Loucy (cell line): ENCODE measurements around the gene PRICKLE2.

ENCODE experiments used
- H2AFZ ChIP-seq: fragments of 200-600 bp; sonication (generic); 2 replicates; pipeline ENCODE4 v1.6.0; 2016; ENCODE audit warnings: antibody characterized with exemption, mild to moderate bottlenecking, low read length, moderate library complexity
- H3F3A ChIP-seq: fragments of 200-600 bp; 2 replicates; pipeline ENCODE4 v1.6.0; 2016; ENCODE audit warnings: antibody characterized with exemption, low read depth, mild to moderate bottlenecking
- H3K27me3 ChIP-seq: fragments of 200-600 bp; sonication (generic); 2 replicates; pipeline ENCODE4 v1.6.1; 2014; ENCODE audit warnings: low read length, mild to moderate bottlenecking; ENCODE audit not compliant: insufficient read depth, poor library complexity, severe bottlenecking
- H3K36me3 ChIP-seq: fragments of 200-600 bp; sonication (generic); 2 replicates; pipeline ENCODE4 v1.6.1; 2016; ENCODE audit warnings: low read length; ENCODE audit not compliant: insufficient read depth
- H3K4me1 ChIP-seq: fragments of 200-600 bp; sonication (generic); 2 replicates; pipeline ENCODE4 v1.5.1; 2014; ENCODE audit warnings: low read length, mild to moderate bottlenecking; ENCODE audit not compliant: insufficient read depth, poor library complexity, severe bottlenecking
- H3K4me2 ChIP-seq: fragments of 200-600 bp; sonication (generic); 2 replicates; pipeline ENCODE4 v1.6.0; 2014; ENCODE audit warnings: antibody characterized with exemption, low read length, low read depth, mild to moderate bottlenecking; ENCODE audit not compliant: poor library complexity, severe bottlenecking
- H3K4me3 ChIP-seq: fragments of 200-600 bp; sonication (generic); 2 replicates; pipeline ENCODE4 v1.5.1; 2014; ENCODE audit warnings: low read length, mild to moderate bottlenecking, mixed read lengths; ENCODE audit not compliant: poor library complexity, severe bottlenecking
- H3K79me2 ChIP-seq: fragments of 200-600 bp; sonication (generic); 2 replicates; pipeline ENCODE4 v1.6.1; 2014; ENCODE audit warnings: low read length; ENCODE audit not compliant: insufficient read depth
- H3K9ac ChIP-seq: fragments of 200-600 bp; sonication (generic); 2 replicates; pipeline ENCODE4 v1.6.0; 2014; ENCODE audit warnings: mild to moderate bottlenecking, low read depth, low read length, moderate library complexity; ENCODE audit not compliant: poor library complexity, severe bottlenecking
- H3K9me2 ChIP-seq: fragments of 200-600 bp; sonication (generic); replicated peaks from 2 replicates; pipeline ENCODE4 v1.6.1; 2016; ENCODE audit warnings: low read depth, low read length, mixed read lengths
- H3K9me3 ChIP-seq: fragments of 200-600 bp; sonication (generic); 2 replicates; pipeline ENCODE4 v1.6.1; 2014; ENCODE audit warnings: mild to moderate bottlenecking, antibody characterized with exemption, low read length, low read depth; ENCODE audit not compliant: insufficient read depth
- H4K20me1 ChIP-seq: fragments of 200-600 bp; sonication (generic); 2 replicates; pipeline ENCODE4 v1.6.0; 2014; ENCODE audit warnings: antibody characterized with exemption, low read length, mild to moderate bottlenecking; ENCODE audit not compliant: insufficient read depth, poor library complexity, severe bottlenecking
- EZH2phosphoT487 ChIP-seq: fragments of 200-600 bp; IDR thresholded peaks from 2 replicates; pipeline ENCODE4 v1.6.1; 2018; ENCODE audit warnings: antibody characterized with exemption, mild to moderate bottlenecking, moderate library complexity, borderline replicate concordance
- TF ChIP-seq, protein P1 (sequence below): fragments of 200-600 bp; sonication (generic); conservative IDR thresholded peaks from 2 replicates; pipeline ENCODE4 v1.5.1; 2014; ENCODE audit warnings: mild to moderate bottlenecking, antibody characterized with exemption, low read length

The PRICKLE2 gene

DNA sequence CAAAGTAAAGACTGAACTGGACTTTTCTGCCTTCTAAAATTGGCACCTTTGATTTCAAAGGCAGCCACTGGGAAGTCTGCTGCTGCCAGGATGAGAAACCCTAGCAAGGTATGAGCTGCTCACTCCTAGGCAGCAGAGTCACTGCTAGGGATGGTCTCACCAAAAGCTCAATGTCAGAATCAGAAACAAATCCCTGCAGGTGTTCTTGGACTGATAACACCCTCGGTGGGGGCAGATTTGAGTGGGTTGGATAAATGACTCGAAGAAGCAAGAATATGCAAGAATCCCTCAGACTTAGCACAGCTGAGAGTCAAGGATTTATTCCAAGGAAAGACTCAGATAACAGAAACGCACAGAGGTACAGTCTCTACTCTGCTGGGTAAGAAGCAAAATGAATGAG, 90.4 kb downstream of the PRICKLE2 start:
- Histone ChIP-seq H3K36me3 (no peaks in the 10 kb centered on the region), H3K9me2 (no peaks in the 10 kb centered on the region), H3K79me2 (no peaks in the 10 kb centered on the region)

DNA sequence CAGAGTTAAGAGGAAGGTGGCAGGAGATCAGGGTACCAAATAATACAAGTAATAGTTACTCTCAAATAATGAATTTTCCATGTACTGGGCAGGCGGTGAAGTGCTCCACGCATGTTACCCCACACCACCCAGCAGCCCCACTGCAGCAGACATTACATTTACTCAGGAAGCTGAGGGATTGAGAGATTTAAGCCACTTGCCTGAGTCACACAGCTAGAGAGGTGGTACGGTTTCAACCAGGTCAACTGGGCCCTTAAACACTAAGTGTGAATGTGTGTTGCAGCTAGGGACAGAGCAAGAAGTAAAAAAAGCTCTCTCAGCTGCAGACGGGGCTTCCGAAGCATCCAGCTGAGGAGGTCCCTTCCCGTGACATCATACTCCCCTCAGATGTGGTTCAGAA, 91.3 kb downstream of the PRICKLE2 start:
- Histone ChIP-seq H3K27me3 (no peaks in the 10 kb centered on the region), H4K20me1 (no peaks in the 10 kb centered on the region), H3K9me2 (no peaks in the 10 kb centered on the region), H2AFZ (no peak overlapping the region), H3F3A (no peaks in the 10 kb centered on the region), H3K4me3 (no peak overlapping the region), H3K9me3 (no peaks in the 10 kb centered on the region), H3K9ac (no peak overlapping the region), H3K4me1 (no peaks in the 10 kb centered on the region), H3K4me2 (no peak overlapping the region), H3K36me3 (no peaks in the 10 kb centered on the region), H3K79me2 (no peaks in the 10 kb centered on the region)
- no peak for TF ChIP-seq EZH2phosphoT487
- TF ChIP-seq, protein P1, sequence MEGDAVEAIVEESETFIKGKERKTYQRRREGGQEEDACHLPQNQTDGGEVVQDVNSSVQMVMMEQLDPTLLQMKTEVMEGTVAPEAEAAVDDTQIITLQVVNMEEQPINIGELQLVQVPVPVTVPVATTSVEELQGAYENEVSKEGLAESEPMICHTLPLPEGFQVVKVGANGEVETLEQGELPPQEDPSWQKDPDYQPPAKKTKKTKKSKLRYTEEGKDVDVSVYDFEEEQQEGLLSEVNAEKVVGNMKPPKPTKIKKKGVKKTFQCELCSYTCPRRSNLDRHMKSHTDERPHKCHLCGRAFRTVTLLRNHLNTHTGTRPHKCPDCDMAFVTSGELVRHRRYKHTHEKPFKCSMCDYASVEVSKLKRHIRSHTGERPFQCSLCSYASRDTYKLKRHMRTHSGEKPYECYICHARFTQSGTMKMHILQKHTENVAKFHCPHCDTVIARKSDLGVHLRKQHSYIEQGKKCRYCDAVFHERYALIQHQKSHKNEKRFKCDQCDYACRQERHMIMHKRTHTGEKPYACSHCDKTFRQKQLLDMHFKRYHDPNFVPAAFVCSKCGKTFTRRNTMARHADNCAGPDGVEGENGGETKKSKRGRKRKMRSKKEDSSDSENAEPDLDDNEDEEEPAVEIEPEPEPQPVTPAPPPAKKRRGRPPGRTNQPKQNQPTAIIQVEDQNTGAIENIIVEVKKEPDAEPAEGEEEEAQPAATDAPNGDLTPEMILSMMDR = no peak

More for the DNA sequence above, 90.4 kb downstream of the PRICKLE2 start:
- H3K9ac ChIP-seq = no peak overlapping the region
- no peaks in the 10 kb centered on the region for H4K20me1 ChIP-seq
- H3F3A ChIP-seq = no peaks in the 10 kb centered on the region
- H3K27me3 ChIP-seq = no peaks in the 10 kb centered on the region
- no peak for TF ChIP-seq EZH2phosphoT487
- TF ChIP-seq, protein P1 = no peak
- H3K4me2 ChIP-seq = no peak overlapping the region
- no peaks in the 10 kb centered on the region for H3K4me1 ChIP-seq
- H3K9me3 ChIP-seq = no peaks in the 10 kb centered on the region
- no peak overlapping the region for H3K4me3 ChIP-seq
- H2AFZ ChIP-seq = no peak overlapping the region

DNA sequence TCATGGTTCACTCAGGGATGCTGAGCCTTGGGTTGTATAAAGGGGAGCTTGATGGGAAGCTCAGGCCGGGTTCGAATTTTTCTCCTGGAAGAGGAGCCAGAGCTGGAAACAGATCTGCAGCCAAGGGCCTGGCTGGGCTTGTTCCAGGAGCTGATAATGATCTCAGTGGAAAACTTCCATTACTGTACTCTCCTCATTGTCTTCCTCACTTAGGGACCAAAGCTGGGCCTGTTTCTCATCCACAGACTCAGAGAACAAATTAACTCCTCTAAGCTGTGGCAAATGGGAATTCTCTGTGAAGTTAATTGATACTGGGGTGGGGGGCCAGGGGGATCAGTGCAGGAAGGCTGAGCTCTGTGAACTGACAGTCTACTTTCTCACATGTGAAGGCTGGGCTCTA, 92.0 kb downstream of the PRICKLE2 start:
- Histone ChIP-seq H3K9me3 (no peaks in the 10 kb centered on the region), H3K4me3 (no peak overlapping the region), H3K36me3 (no peaks in the 10 kb centered on the region), H3K9ac (no peak overlapping the region), H3K79me2 (no peaks in the 10 kb centered on the region), H3F3A (no peaks in the 10 kb centered on the region), H3K4me1 (no peaks in the 10 kb centered on the region), H3K9me2 (no peaks in the 10 kb centered on the region), H4K20me1 (no peaks in the 10 kb centered on the region), H3K4me2 (no peak overlapping the region), H3K27me3 (no peaks in the 10 kb centered on the region), H2AFZ (no peak overlapping the region)
- no peak for TF ChIP-seq EZH2phosphoT487
- TF ChIP-seq, protein P1 = no peak
